Measurements from ENCODE around the gene VSIG10. TPM values are rescaled to one million over a fixed set of nuclear protein-coding genes. Genes with fewer than 3 reads are reported as not detected.
A peak's percentile ranks its signal among the peaks of the same experiment; 100 is the strongest.
"Not testable (repeated sequence)": the region's sequence is repeated elsewhere in the genome, so short reads cannot be mapped to it uniquely, and the experiment has no call there.

Gene VSIG10
- total RNA-seq, 1 experiment from 2014 or later = 37.4 TPM

DNA sequence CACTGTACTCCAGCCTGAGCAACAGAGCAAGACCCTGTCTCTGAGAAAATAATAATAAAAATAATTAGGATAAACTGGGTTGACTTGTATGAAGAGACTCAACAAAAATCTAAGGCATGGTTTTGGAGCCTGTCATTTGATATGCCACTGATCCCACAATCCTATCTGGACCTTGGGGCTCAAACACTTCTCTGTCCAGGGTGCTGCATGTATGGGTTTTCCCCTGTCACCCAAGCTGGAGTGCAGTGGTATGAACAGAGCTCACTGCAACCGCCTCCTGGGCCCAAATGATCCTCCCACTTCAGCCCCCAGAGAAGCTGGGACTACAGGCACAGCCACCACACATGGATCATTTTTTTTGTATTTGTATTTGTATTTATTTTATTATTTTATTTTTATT, 5.3 kb upstream of the VSIG10 start:
- peak; percentile 12 for DNase-seq (ENCODE audit: low spot score)

DNA sequence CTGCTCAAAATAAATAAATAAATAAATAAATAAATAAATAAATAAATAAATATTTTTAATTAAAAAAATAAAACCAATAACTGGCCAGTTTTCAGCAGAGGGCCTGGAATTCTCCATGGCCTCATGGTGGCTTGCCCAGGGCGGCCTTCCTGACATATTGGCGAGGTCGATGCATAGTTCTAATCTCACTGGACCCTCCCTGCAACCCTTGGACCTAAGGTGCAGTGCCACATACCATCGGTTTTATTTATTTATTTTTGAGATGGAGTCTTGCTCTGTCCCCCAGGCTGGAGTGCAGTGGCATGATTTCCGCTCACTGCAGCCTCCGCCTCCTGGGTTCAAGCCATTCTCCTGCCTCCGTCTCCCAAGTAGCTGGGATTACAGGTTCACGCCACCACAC, 3.9 kb upstream of the VSIG10 start:
- DNase-seq (ENCODE audit: low spot score) = no peak

DNA sequence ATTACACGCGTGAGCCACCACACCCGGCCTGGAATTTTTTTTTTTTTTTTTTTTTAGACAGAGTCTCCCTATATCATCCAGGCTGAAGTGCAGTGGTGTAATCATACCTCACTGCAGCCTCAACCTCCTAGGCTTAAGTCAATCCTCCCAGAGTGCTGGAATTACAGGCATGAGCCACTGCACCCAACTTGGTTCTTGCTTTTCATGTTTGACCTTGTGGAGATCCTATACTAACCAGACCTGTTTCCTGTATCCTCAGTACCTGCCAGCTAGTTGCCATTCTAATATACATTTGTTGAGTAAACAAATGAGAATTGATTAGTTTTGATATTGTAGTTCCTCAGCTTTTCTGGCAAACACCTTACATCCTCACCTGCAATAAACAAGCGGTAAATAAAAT, 3.2 kb upstream of the VSIG10 start:
- DNase-seq (ENCODE audit: low spot score) = peak; percentile 8

DNA sequence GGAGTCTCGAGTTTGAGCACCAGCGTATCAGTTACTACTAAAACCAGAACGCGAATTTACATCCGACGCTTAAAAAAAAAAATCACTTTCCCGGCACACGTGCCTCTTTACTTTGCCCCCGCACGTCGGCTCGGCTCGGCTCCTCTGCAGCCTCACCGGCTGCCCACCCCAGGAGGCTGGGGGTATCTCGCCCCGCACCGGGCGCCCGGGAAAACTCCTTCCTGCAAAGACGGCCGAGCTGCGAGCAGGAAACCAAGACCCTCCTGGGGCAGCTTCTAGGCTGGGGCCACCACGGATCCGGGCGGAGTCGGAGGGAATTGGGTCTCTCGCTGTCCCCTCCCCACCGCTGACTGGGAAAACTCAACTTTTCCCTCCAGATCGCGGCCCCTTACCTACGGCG, 610 bp downstream of the VSIG10 start:
- peak; percentile 32 for DNase-seq (ENCODE audit: low spot score)

DNA sequence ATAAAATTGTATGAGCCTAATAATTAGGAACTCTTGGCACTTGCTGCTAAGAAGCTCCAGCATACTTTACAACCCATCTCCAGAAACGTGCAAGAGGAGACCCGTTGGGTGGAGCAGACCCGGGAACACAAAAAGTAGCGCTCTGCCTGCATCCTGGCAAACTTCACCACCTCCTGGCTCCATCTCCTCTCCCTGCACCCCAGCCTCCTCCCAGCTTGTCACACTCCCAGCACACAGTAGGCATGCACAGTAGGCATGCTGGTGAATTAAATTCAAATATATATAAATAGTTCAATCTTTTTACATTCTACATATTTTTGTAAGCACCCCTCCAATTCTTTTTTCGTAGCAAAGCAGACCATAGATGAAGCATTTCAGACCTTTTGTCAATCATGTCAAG, 1.2 kb downstream of the VSIG10 start:
- DNase-seq (ENCODE audit: low spot score) = no peak

DNA sequence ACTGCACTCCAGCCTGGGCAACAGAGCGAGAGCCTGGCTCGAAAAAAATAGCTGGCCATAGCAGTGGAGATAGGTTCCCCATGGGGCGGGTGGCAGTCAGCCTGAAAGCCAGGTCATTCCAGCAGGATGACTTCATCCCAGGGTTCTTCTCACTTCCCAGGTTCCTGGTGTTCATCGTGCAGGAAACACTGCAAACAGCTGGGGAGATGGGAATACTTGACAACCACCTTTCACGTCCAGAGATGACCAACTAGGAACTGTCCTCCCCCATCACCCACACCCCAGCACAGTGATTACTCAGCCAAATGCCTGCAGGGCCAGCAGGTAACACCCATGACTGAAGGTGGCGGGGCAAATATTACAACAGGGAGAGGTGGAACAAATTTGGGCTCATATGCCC, 1.7 kb downstream of the VSIG10 start:
- peak; percentile 27 for DNase-seq (ENCODE audit: low spot score)

DNA sequence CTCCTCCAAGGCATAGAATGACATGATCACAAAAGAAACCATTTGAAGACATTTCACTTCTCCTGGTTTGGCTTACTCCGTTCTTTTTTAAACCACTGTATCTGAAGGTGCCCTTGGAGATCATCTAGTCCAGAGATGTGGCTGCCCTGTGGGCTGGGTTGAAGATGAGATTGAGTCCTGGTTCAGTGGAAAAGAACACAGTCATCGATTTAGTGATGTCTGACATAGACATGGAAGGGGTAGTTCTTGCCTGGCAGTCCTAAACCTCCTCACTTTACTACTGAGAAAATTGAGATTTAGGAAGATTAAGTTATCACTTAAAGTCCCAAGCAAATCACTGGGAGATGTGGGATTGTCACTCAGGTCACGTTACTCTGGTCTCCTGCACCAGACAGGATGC, 2.8 kb downstream of the VSIG10 start:
- DNase-seq (ENCODE audit: low spot score) = no peak

DNA sequence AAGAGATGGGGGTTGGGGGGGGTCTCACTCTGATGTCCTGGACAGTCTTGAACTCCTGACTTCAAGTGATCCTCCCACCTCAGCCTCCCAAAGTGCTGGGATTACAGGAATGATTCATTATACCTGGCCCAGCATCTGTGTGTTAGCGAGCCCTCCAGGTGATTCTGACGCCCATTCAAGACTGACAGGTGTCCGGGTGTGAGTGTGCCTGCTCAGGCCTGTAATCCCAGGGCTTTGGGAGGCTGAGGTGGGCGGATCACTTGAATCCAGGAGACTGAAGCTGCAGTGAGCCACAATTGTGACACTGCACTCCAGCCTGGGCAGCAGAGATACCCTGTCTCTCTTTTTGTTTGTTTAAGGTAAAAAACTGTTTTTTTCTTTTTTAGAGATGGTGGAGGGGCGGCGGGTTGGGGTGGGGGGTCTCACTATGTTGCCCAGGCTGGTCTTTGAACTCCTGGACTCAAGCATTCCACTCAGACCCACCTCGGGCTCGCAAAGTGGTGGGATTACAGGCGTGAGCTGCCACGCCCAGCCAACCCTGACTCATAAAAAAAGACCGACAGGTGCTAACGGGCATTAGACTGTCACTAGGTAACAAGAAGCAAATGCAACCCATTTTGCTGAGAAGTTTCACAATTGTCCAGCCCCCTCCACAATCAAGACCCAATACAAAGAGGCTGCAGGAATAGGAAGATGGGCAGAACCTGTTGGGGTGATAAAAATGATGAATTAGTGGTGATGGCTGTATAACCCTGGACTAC, 4.7 kb downstream of the VSIG10 start:
- peak; percentile 34 for DNase-seq (ENCODE audit: low spot score)

DNA sequence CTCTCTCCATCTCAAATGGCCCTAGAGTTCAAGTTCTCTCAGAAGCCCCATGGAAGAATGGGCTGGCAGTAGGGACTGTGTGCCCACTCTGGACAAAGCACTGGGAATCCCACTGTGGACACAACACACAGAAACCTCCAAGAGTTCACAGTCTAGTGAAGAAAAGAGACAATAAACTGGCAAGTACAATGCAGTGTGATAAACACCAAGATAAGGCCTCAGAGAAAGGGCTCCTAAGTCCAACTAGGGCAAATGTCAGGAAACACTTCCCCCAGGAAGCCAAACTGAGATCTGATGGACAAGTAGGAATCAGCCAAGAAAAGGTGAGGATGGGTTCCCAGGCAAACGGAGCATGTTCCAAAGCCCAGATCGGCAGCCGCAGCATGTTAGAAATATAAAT, 5.4 kb downstream of the VSIG10 start:
- DNase-seq (ENCODE audit: low spot score) = peak; percentile 33

DNA sequence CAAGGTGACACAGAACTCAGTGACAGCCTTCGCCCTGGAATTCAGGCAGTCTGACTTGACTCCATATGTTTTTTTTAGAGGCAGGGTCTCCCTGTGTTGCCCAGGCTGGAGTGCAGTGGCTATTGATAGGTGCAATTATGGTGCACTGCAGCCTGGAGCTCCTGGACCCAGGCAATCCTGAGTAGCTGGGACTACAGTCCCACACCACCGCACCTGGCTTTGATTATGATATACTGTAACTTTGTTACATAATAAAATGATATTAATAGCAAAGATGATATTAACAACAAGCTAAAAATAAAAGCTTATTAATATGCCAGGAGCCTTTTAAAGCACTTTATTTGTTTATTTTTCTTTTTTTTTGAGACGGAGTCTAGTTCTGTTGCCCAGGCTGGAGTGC, 9.8 kb downstream of the VSIG10 start:
- DNase-seq (ENCODE audit: low spot score) = no peak

DNA sequence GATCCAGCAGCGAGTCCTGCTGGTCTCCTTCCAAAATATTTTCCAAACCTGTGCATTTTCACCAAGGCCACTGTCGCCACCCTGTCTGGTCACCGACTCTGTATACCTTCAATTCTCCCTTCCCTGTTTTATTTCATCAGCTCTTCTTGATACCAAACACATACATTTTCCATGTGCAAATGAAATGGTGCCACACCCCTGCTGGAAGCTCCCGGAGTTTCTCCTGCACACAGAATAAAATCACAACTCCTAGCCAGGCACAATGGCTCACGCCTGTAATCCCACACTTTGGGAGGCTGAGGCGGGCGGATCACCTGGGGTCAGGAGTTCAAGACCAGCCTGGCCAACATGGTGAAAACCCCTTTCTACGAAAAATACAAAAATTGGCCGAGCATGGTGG, 14.0 kb downstream of the VSIG10 start:
- DNase-seq (ENCODE audit: low spot score) = no peak

DNA sequence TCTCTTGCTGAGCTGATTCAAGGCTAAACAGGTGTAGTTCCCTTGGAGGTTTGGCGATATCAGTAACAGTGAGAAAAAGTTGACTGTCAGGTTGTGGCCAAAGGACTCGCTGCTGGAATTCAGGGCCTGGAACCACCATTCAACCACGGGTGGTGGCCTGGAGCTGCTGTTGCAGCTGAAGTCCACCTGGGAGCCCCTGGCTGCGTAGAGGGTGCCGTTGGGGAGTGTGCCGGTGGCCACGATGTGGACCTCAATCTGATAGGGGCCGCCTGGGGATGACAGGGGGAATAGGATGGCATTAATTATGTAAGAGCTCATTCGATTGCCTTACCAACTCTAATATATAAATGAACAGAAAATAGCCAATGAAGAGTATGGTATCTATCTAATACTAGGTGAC, 21.6 kb downstream of the VSIG10 start:
- no peak for DNase-seq (ENCODE audit: low spot score)

DNA sequence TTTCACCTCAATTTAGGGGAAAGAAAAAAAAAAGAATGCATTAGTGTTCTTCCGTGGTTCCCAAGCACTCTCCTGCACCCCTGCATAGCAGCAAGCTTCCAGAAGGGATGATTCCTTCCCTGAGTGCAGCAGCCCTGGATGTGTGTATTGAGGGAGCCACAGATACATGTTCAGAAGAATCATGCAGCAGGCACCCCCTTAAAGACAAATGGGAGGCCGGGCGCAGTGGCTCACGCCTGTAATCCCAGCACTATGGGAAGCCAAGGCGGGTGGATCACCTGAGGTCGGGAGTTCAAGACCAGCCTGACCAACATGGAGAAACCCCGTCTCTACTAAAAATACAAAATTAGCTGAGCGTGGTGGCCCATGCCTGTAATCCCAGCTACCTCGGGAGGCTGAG, 22.3 kb downstream of the VSIG10 start:
- DNase-seq (ENCODE audit: low spot score) = not testable (repeated sequence)

DNA sequence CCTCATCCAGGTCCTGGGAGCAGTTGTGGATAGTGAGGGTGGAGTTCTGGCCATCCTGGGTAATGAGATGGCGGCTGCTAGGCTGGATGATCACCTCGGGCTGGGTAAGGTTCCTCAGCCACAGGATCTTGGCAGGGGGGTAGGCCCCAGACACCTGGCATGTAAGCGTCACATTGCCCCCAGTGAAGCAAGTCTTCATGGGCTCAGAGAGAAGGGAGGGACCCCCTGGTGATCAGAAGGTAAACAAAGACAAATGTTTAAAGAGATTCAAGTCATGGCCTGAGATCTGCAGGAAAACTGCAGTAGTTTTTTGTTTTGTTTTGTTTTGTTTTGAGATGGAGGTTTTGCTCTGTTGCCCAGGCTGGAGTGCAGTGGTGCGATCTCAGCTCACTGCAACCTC, 30.0 kb downstream of the VSIG10 start:
- DNase-seq (ENCODE audit: low spot score) = no peak

DNA sequence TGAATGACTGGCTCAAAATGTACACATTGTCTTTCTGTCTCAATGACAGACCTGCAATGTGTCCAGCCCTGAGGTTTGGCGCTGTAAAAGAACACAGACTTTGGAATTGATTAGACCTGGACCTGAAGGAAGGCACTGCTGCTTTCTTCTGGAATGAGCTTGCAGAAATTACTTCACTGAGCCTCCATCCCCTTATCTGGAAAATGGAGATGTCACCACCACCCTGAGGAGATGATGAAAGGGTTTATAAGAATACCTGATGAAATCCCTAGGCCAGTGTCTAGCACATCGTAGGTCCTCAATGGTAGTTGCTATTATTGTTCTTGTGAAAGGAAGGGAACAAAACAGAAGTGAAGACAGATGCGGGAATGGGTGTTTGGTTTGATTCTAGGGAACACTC, 33.2 kb downstream of the VSIG10 start:
- DNase-seq (ENCODE audit: low spot score) = no peak

DNA sequence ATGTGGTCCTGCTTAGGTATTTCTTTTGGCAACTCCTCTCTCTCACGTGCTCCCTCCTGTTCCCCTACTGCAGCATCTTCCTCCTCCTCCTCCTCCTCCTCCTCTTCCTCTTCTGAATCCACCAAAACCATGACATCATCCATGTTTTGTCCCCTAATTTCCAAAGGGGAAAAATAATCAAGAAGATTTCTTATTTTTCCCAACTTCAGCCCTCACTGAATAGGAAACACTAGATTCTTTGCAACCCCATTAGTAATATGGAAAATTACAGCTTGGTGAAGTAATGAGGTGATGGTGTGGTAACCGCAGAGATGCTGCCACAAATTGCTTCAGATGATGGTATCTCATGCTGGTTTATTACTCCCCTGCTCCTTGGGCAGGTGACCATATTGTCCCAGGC, 35.4 kb downstream of the VSIG10 start:
- no peak for DNase-seq (ENCODE audit: low spot score)

DNA sequence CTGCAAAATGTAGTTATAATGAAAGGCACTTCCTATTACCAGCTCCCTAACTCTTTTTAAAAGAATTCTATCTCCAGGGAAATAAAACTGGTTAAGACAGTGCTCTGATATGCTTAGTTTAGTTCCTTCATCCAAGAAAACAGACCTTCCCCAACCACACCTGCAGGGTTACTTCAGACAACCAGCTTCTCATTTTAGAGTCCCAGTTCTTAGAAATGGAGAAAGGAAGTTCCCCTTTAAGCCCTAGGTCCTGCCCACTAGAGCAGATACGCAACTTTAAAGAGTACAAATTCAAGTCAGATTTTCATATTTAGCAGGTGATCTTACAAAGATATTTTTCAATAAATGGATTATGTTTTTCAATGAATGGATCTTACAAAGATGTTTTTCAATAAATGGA, 38.4 kb downstream of the VSIG10 start:
- no peak for DNase-seq (ENCODE audit: low spot score)

DNA sequence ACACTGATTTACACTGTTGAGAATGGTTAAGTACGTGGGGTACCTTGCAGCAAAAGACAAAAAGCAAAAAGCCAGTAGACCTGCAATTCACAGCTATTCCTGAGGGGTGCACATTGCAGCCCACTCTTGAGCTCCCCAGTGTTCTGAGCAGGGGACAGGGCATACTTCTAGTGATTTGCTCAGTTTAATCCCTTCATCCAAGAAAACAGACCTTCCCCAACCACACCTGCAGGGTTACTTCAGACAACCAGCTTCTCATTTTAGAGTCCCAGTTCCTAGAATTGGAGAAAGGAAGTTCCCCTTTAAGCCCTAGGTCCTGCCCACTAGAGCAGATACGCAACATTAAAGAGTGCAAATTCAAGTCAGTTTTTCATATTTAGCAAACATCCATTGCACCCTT, 39.2 kb downstream of the VSIG10 start:
- DNase-seq (ENCODE audit: low spot score) = no peak

DNA sequence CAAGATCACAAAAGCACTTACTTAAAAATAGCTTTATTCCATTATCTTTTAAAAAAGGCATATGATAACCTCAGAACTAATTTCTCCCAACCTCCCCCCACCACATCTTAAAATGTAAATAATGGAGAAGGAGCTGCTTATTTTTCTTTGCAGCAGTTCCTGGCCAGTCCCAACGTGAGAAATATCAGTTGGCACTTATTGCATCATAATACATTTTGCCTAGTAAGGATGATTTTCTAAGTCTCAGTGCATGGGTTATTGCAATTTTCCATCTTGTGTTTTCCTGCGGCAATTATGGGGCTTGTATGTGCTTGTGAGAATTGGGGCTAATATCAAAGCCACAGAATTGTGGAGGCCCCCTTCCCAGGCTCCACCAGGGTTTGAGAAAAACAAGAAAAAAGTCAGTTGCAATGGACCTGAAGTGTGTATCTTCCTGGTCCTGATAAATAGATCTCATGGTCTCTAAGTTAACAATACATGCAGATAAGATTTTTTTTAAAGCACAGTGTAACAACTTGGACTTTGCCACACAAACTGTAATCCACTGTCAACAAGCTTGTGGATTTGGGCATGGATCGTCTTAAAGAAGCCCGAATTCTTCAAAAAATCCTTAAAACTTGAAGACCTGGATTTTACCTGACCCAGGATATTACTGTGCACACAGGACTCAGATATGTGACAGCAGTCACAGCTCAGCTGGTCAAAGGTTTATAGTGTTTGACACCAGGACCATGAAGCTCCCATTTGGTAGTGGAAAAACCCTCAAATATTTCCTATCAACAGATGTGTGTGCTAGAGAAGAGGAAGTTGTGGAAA, 40.0 kb downstream of the VSIG10 start:
- DNase-seq (ENCODE audit: low spot score) = peak; percentile 20

DNA sequence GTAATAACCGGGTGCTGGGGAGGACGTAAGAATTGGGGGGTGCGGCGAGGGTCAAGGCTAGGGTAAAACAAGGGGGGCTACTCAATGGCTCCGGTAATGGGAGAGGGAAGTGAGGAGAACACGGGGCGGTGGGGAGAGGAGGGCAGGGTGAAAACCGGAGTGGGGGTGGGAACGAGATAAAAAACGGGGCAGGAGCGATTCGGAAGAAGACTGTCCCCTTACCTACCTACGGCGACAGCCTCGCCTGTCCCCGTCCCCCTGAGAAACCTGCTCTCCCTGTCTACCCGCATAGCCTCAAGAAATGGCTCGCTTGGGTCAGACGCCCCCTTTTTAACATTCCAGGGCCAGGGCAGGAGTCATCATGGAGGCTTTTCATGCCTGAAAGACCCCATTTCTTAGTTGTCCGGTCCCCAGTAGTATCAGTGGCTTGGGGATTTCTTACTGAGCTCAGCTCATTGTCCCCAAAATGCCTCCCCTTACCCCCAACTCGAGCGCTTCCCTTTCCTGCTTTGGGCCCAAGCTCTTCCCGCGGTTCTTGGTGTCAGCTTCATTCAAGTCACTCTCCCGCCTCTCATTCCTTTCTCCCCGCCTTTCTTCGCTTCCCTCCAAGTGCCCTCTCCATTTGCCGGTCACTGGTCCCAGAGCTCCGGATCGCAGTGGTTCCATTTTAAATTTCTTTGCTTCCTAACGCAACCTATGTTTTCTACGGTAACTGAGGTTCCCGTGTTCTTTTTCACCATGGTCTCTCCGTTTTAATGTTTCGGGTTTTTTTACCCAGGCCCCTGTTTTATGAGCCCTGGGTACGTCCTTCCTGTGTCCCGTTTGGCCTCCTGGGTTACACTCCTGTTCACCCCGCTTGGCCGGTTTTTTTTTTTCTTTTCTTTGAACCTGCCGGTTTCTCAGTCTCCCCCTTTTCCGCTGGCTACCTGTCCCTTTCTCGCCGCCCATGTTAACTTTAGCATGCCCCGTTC, 41.7 kb downstream of the VSIG10 start:
- DNase-seq (ENCODE audit: low spot score) = peak; percentile 81

DNA sequence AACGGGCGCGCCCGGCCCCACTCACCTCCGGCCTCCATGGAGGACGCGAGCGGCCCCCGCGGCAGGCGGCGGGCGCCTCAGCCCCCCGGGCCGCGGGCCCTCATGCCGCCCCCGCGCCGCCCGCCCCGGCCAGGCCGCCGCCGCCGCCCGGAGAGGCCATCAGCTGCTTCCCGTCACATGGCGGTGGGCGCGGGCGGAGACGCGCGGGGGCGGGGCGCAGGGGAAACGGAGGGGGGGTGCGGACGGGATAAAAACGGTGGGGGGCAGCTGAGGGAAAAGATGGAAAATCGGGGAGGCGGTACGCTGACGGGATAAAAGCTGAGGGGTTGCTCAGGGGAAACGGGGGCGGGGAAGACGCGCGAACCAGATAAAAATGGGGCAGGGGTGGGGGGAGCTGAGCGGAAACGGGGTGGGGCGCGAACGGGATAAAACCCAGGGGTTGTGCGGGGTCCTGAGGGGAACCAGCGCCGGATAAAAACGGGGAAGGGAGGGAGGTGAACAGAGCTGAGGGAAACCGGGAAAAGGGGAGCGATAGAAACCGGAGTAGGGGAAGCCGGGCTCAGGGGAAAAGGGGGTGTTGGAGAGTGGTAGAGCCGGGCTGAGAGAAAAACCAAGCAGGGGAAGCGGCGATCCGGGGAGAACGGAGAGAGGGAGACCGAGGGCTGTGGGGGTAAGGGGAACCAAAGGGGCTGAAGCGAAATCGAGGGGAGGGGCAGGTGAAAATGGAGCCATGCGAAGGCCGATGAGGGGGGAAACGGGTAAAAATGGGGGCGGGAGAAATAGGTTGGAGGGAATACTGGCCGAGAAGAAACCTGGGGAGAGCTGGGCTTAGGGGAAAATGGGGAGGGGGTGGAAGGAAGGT, 42.6 kb downstream of the VSIG10 start, which contains the start of gene WSB2:
TSS of gene WSB2 (minus strand) at position 169 of the 862 bp plus-strand sequence. CDS start at position 38, 131 bp downstream.
- peak; percentile 34 for DNase-seq (ENCODE audit: low spot score)
